CD4-positive, alpha-beta T cell treated with Interleukin-1 beta for 1 hour (primary cell): ENCODE results near the gene ZCRB1.

Experiments
- DNase-seq, 2 donors: peaks; one replicate each; pipeline ENCODE4 v3.0.0-alpha.2; 2020 to 2022

ZCRB1 gene

DNA sequence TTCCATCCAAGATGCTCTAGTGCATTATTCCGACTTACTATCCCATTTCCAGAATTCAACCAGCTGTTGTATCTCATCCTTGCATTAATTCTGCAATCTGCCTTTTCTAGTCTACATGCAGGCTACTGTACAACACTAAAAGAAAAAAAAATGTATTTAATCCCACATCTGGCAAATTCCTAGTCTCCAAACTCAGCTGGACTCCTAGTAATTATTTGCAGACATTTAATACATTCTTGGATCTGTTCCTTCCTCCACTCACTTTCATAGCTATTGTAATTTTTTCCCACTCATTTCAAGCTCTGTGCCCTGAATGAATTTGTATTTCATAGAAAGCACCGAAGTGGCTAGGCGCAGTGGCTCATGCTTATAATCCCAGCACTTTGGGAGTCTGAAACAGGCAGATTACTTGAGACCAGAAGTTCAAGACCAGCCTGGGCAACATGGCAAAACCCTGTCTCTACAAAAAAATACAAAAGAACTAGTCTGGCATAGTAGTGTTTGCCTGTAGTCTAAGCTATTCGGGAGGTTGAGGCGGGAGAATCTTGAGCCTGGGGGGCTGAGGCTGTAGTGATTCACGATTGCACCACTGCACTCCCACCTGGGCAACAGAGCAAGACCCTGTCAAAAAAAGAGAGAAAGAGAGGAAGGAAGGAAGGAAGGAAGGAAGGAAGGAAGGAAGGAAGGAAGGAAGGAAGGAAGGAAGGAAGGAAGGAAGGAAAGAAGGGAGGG, 48.3 kb downstream of the ZCRB1 start:
- DNase-seq: no peak

GRCh38 chr12:42275499-42275898, 50.4 kb downstream of the ZCRB1 start:
- DNase-seq: no peak

DNA sequence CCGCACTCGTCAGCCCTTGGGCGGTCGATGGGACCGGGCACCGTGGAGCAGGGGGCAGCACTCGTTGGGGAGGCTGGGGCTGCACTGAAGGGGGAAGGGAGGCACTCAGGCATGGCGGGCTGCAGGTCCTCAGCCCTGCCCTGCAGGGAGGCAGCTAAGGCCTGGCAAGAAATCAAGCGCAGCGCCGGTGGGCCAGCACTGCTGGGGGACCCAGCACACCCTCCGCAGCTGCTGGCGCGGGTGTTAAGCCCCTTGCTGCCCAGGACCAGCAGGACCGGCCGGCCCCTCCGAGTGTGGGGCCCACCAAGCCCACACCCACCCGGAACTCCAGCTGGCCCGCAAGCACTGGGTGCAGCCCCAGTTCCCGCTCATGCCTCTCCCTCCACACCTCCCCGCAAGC, 52.2 kb downstream of the ZCRB1 start:
- no peak for DNase-seq

- DNase-seq: no peak
Measured at GRCh38 chr12:42270596-42270995, 55.3 kb downstream of the ZCRB1 start.

DNA sequence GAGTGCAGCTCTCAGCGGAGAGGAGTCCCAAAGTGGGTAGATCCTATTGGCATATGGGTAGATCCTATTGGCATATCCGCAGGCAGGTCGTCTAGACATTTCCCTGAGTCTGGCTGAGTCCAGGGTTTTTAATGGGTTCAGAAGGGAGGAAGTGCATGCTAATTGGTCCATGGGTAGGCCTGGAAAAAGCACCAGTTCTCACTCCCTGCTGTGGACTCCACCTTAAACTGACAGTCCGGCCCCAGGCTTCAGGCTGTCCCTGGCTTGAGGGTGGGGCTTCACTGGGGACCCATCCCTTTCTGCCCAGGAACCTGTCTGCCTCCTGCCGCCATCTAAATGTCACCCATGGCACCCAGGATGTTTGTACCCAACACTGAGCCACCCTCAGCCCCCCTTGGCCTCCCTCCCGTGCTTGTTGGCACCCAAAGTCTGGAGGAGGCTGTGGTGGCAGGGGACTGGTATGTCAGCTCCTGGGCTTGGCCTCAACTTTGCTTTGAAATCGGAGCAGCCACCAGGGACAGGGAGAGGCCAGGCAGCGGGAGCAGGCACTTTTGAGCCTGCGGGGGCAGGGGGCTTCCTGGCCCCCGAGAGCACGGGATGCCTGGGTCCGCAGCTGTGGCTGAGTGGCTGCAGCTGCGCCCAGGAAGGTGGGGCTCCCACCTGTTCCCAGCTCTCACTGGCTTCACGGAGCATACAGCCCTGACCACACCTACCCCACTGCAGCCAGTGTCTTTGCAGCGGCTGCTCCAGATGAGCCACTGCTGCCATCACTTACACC, 58.3 kb downstream of the ZCRB1 start:
- no peak for DNase-seq

DNA sequence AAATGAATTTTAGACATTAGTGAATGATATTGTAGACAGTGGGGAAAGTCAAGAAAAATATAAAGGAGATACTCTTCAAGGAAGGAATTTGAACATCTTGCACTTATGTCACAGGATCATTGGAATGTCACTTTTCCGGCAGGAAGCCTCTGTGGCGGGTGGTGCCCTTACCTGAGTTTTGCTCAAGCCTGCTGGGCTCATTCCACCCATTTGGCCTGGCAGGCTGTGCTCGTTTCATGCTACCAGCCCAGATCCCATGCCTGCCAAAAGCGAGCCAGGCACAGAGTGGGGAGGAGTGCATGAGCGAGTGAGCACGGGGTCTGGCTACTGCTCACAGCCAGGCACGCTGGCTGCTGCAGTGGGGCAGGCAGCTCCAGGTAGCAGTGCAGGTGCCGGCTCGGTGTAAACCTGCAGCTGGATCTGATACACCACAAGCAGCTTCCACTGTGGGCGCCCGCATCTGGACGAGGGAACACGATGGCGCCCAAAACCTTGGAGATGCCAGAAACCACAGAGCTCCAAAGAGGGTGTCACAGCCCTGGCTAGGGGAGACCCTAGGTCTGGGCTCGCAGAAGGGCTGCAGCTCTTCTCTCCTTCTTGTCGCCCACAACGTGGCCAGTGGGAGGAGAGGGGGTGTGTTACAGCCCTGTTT, 59.2 kb downstream of the ZCRB1 start:
- DNase-seq: no peak

- DNase-seq: no peak
Measured at GRCh38 chr12:42262271-42262670, 63.6 kb downstream of the ZCRB1 start.
